ENCODE measurements around the gene CORO2B.
"Not testable (repeated sequence)": the region's sequence is repeated elsewhere in the genome, so short reads cannot be mapped to it uniquely, and the experiment has no call there.

The CORO2B gene

GRCh38 chr15:68592544-68592943 is 13.8 kb downstream of the CORO2B start:
- no peak for DNase-seq

GRCh38 chr15:68593341-68593740 is 14.5 kb downstream of the CORO2B start:
- DNase-seq = no peak

GRCh38 chr15:68593828-68594532 is 15.2 kb downstream of the CORO2B start:
- DNase-seq = no peak

GRCh38 chr15:68594533-68595259 is 15.9 kb downstream of the CORO2B start:
- DNase-seq = no peak

- DNase-seq = no peak
Measured at GRCh38 chr15:68595260-68595564, 16.4 kb downstream of the CORO2B start.

GRCh38 chr15:68595761-68596160 is 17.0 kb downstream of the CORO2B start:
- DNase-seq = no peak

GRCh38 chr15:68596691-68597090 is 17.9 kb downstream of the CORO2B start:
- no peak for DNase-seq

GRCh38 chr15:68597581-68597980 is 18.8 kb downstream of the CORO2B start:
- DNase-seq = no peak

- no peak for DNase-seq
Measured at GRCh38 chr15:68598171-68599152, 19.7 kb downstream of the CORO2B start.

GRCh38 chr15:68599153-68599545 is 20.4 kb downstream of the CORO2B start:
- DNase-seq = no peak

GRCh38 chr15:68599560-68600071 is 20.8 kb downstream of the CORO2B start:
- DNase-seq = peak; percentile 89

GRCh38 chr15:68601206-68602197 is 22.7 kb downstream of the CORO2B start:
- DNase-seq = no peak

- no peak for DNase-seq
Measured at GRCh38 chr15:68602459-68603215, 23.8 kb downstream of the CORO2B start.

GRCh38 chr15:68603216-68603595 is 24.4 kb downstream of the CORO2B start:
- no peak for DNase-seq

- DNase-seq = no peak
Measured at GRCh38 chr15:68603951-68604350, 25.2 kb downstream of the CORO2B start.

- not testable (repeated sequence) for DNase-seq
Measured at GRCh38 chr15:68604840-68605478, 26.2 kb downstream of the CORO2B start.

- DNase-seq = no peak
Measured at GRCh38 chr15:68606375-68606774, 27.6 kb downstream of the CORO2B start.

- DNase-seq = no peak
Measured at GRCh38 chr15:68608206-68608843, 29.5 kb downstream of the CORO2B start.

- DNase-seq = no peak
Measured at GRCh38 chr15:68608844-68609232, 30.0 kb downstream of the CORO2B start.

- DNase-seq = no peak
Measured at GRCh38 chr15:68609629-68610028, 30.8 kb downstream of the CORO2B start.
